ENCODE measurements around the gene VPS52.

DNA sequence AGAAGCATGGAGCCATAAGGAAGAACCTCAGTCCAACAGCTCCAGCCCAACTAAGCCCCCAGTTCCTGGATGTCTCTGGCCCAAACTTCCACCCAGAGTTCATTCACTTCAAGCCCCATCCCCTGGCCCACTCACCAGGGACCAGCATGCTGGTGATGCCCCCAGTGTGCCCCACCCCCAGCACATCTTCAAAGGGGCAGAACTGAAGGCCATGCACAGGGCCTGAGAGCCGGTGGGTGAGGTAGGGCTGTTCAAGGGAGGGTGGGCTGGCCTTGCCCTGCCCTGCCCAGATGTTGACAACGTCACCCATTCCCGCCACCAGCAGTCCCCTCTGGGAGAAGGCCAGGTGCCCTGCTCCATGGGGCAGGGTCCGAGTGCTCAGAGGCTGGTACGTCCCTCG lies 8.9 kb upstream of the VPS52 start:
- TF ChIP-seq CTCF (IDR thresholded peaks at IDR 0.05 in 2 of 3, conservative IDR thresholded peaks at IDR 0.05 in 1 of 3; ENCODE audit: borderline replicate concordance in 1 of 3, insufficient read depth in 1 of 3, low read depth in 2 of 3, low read length in 2 of 3): no peak
- TF ChIP-seq, protein P1, sequence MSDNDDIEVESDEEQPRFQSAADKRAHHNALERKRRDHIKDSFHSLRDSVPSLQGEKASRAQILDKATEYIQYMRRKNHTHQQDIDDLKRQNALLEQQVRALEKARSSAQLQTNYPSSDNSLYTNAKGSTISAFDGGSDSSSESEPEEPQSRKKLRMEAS (IDR thresholded peaks at IDR 0.05): no peak

Data from HCT116 (cell line).